SIG-M5 treated with dmso at 0.1 percent for 504 hours (cell line): ENCODE results near the gene KMO.

Source experiments
- DNase-seq: peaks from one replicate; lab custom pipeline; 2025; ENCODE audit not compliant: unreplicated experiment; lab: John Stamatoyannopoulos, UW

Gene KMO

DNA sequence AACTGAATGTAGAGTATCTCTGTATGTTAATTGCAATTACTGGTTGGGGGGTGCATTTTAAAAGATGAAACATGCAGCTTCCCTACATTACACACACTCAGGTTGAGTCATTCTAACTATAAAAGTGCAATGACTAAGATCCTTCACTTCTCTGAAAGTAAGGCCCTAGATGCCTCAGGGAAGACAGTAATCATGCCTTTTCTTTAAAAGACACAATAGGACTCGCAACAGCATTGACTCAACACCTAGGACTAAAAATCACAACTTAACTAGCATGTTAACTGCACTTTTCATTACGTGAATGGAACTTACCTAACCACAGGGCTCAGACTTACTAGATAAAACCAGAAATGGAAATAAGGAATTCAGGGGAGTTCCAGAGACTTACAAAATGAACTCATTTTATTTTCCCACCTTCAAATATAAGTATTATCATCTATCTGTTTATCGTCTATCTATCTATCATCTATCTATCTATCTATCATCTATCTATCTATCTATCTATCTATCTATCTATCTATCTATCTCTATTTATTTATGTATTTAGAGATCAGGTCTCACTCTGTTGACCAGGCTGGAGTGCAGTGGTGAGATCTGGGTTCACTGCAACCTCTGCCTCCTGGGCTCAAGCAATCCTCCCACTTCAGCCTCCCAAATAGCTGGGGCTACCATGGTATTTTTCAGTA lies 60.2 kb downstream of the KMO start:
- peak; percentile 59 for DNase-seq

- no peak for DNase-seq
Measured at GRCh38 chr1:241593186-241593585, 61.0 kb downstream of the KMO start.

DNA sequence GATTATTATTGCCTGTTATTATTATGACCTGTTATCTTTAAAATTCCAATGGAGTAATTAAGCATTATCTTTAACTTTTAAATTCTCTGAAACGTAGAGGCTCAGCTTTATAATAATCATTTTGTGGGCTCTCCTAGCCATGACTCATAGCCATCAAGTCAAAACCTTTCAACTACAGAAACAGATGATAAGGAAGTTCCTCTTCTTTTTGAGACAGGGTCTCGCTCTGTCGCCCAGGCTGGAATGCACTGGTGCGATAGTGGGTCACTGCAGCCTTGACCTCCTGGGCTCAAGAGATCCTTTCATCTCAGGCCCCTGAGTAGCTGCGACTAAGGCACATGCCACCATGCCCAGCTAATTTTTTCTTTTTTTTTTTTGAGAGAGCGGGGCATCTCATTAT lies 64.5 kb downstream of the KMO start:
- DNase-seq: no peak

DNA sequence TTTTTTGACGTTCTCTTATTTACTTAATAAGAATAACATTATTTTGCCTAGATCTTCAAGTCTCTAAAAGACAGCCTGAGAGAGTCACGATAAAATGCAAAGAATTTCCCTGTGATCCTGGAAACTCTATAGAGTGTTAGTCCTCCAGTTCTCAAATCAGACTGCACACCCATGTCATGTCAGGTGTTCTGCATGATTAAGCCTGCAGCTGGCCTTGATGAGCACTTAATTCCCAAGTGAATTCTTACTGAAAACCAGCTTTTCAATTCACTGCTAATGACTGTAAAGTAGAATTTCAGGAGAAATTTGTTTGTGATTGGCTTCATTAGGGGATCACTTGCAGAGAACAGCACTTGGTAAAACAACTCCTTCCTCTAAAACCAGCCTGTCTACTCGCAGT lies 66.1 kb downstream of the KMO start:
- no peak for DNase-seq

- peak; percentile 55 for DNase-seq
Measured at GRCh38 chr1:241600496-241600901, 68.3 kb downstream of the KMO start.

DNA sequence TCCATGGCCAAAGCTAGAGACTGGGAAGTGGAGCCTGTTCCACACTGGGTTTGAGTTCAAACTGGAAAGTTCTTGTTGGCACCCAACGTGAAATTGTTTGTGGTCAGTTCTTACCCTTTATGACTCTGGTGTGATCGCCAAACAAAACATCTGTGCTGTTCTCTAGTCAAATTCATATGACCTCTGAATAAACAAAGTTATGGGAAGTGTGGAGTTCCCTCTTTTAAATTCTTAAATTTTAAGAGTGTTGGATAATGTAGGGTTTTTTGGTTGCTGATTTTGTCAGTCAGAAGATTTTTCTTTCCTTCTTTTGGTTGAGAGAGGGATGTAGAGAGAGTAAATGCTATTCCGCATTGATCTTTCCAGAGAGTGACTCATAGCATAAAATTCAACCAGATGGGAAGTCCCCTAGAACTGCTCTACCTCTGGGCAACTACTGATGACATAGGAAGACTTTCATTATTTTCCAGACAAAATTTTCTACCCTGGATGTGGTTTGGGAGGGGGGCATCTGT lies 71.6 kb downstream of the KMO start:
- no peak for DNase-seq

GRCh38 chr1:241605146-241605805 lies 73.1 kb downstream of the KMO start:
- peak; percentile 38 for DNase-seq

DNA sequence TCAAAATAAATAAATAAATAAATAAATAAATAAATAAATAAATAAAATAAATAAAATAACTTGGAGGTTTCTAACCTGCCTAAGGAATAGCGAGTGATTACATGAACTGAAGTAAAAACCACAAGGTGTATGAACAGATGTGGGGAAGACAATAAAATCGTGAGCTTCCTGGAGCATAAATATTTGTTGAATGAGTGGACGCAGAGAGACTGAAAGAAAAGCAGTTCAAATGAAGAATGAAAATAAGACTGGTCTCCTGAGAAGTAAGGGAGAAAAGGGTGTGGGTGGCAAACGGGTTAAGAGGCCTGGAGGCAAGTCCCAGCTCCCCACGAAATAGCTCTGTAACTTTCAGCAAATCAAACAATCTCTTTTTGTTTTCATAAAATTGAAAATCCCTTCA lies 74.4 kb downstream of the KMO start:
- no peak for DNase-seq

DNA sequence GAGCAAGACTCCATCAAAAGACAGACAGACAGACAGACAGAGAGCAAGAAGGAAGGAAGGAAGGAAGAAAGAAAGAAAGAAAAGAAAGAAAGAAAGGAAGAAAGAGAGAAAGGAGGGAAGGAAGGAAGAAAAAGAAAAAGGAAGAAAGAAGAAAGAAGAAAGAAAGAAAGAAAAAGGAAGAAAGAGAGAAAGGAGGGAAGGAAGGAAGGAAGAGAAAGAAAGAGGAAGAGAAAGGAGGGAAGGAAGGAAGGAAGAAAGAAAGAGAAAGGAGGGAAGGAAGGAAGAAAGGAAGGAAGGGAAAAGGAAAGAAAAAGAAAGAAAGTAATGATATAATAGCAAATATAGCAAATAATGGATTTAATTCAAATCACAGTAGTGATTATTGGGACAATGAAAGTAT lies 75.3 kb downstream of the KMO start:
- no peak for DNase-seq

DNA sequence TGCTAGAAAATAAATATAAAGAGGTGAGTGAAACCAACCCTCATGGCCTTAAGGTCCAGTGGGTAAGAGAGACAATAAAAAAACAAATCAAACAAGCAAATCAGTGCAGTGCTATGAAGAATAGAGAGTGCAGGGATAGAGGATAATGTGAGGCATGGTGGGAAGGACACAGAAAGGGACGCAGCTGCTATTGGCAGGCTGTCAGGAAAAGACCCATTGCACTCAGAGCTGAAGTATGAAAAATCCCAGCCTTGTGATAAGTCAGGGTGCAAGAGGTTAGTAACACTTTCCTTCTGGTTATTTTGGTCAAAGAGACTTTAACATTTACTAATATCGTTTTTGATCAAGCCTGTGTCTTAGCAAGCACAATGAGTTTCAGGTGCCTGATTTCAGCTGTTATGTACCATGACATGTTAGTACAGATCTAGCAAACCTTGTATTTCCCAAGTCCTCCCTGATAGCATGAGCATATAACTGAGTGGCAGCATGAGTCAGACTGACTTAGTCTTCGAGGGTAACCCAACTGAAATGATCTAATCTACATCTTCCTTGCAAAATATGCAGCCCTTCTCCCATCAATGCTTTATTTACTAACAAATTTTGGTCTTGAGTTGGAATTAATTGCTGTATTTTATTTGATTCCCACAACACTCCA lies 76.3 kb downstream of the KMO start:
- no peak for DNase-seq

GRCh38 chr1:241610056-241610815 lies 78.1 kb downstream of the KMO start:
- DNase-seq: no peak

DNA sequence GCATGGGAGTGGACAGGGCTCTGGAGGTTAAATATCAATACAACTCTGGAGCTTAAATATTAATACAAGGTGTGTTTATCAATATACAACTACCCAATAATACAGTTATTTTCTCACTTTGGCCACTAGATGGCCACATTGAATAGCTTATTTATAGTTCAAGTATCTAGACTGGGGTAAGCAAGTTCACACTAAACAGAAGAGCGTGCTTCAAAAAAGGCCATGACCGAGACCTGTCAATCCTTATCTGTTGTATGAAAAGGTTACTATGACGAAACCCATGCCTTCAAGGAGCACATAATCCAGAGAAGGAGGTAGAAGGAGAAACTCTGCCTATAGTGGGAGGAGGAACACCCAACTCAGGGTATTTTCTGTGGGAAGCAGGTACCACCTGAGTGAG lies 78.9 kb downstream of the KMO start:
- DNase-seq: peak; percentile 85

DNA sequence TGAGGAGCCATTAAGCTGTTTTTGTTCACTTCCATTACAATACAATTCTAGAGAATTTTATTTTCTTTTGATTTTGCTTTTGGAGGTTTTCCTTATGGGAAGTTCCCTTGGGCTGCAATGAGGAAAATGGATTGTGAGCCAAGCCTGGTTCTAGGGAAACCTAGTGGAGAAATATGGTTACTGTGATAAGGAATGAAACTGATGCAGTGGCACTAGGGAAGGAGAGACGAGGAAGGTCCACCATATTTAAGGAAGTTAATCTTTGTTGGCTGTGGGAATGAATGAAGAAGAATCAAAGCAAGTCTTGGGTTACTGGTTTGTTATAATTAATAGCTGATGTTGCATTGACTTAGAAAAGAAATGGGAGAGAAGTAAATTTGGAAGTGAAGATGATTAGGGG lies 79.6 kb downstream of the KMO start:
- DNase-seq: no peak

GRCh38 chr1:241612533-241613477 lies 80.6 kb downstream of the KMO start:
- DNase-seq: no peak

- DNase-seq: no peak
Measured at GRCh38 chr1:241614144-241614543, 82.0 kb downstream of the KMO start.

- no peak for DNase-seq
Measured at GRCh38 chr1:241614572-241614971, 82.4 kb downstream of the KMO start.

GRCh38 chr1:241615043-241615974 lies 83.1 kb downstream of the KMO start:
- no peak for DNase-seq

- DNase-seq: no peak
Measured at GRCh38 chr1:241617426-241617825, 85.2 kb downstream of the KMO start.

GRCh38 chr1:241622669-241623068 lies 90.5 kb downstream of the KMO start:
- no peak for DNase-seq
